Endothelial cell of umbilical vein (primary cell): Measurements from ENCODE around the gene MARK4. TPM values are rescaled to one million over a fixed set of nuclear protein-coding genes. Genes with fewer than 3 reads are reported as not detected.
"Not testable (repeated sequence)": the region's sequence is repeated elsewhere in the genome, so short reads cannot be mapped to it uniquely, and the experiment has no call there.

Experiments used
- BruUV-seq: library from RNA; stranded (reverse); fragments of 400-500 nt; replicated peaks from 2 replicates; lab custom pipeline; 2021; lab: Mats Ljungman, UMichigan
- CTCF ChIA-PET: fragments of 300-600, 350-600 bp; sonication (Branson Sonifier 250); formaldehyde crosslinking; loops from one replicate; lab custom pipeline; 2021; ENCODE audit warnings: antibody characterized with exemption, inconsistent platforms; lab: Charles Lee
- POLR2A ChIA-PET: fragments of 300-600, 350-600 bp; sonication (Branson Sonifier 250); formaldehyde crosslinking; loops from one replicate; lab custom pipeline; 2021; ENCODE audit warnings: antibody characterized with exemption, inconsistent platforms; lab: Charles Lee
- DNase-seq: peaks from one replicate; pipeline ENCODE4 v3.0.0-alpha.2; 2011; ENCODE audit warnings: low read depth, low spot score
- FAIRE-seq: peaks from 2 replicates; lab custom pipeline; 2011; peaks lifted over from hg19 to GRCh38; lab: Jason Lieb, UNC
- H2AFZ ChIP-seq: 2 replicates; pipeline ENCODE4 v1.6.0; 2012; ENCODE audit warnings: low read depth, low read length, control low read depth, inconsistent platforms
- H3K27ac ChIP-seq: 2 replicates; pipeline ENCODE4 v1.5.1; 2011; ENCODE audit warnings: low read depth, mild to moderate bottlenecking, control low read depth, low read length, moderate library complexity; ENCODE audit not compliant: insufficient read depth
- H3K27me3 ChIP-seq, 2 experiments: 2 replicates each; pipeline versions ENCODE4 v1.6.0 to v1.6.1; 2011; ENCODE audit warnings: low read length in 2 of 2, mixed read lengths in 1 of 2; ENCODE audit not compliant: control insufficient read depth in 2 of 2, insufficient read depth in 2 of 2
- H3K36me3 ChIP-seq, 2 experiments: 2 replicates in 1 of 2; 3 replicates in 1 of 2; pipeline ENCODE4 v1.5.1; 2011; ENCODE audit warnings: low read length in 2 of 2, mild to moderate bottlenecking in 1 of 2, moderate library complexity in 1 of 2; ENCODE audit not compliant: control insufficient read depth in 2 of 2, insufficient read depth in 2 of 2; ENCODE audit errors: extremely low read depth in 1 of 2
- H3K4me1 ChIP-seq: 3 replicates; pipeline ENCODE4 v1.5.1; 2011; ENCODE audit warnings: mild to moderate bottlenecking, low read length; ENCODE audit not compliant: control insufficient read depth, insufficient read depth; ENCODE audit errors: extremely low read depth
- H3K4me2 ChIP-seq: 2 replicates; pipeline ENCODE4 v1.6.1; 2011; ENCODE audit warnings: low read length, control low read depth, mixed read lengths; ENCODE audit not compliant: insufficient read depth
- H3K4me3 ChIP-seq, 3 experiments: fragments of 200-600 bp in 1 of 3; sonication (generic), shearing (Covaris generic) in 1 of 3; replicated peaks in 1 of 3; 2 replicates each; pipeline ENCODE4 v1.5.1; 2011 to 2016; ENCODE audit warnings: control low read depth in 3 of 3, low read length in 3 of 3, mild to moderate bottlenecking in 2 of 3, inconsistent platforms in 1 of 3, low read depth in 1 of 3, moderate library complexity in 1 of 3; ENCODE audit not compliant: insufficient read depth in 1 of 3
- H3K79me2 ChIP-seq: 2 replicates; pipeline ENCODE4 v1.6.0; 2012; ENCODE audit warnings: low read length, inconsistent platforms; ENCODE audit not compliant: control insufficient read depth, insufficient read depth
- H3K9ac ChIP-seq: replicated peaks from 2 replicates; pipeline ENCODE3; 2011; ENCODE audit warnings: low read length, control low read depth; ENCODE audit not compliant: insufficient read depth; ENCODE audit errors: extremely low read depth
- H3K9me1 ChIP-seq: replicated peaks from 3 replicates; pipeline ENCODE4 v1.6.0; 2011; ENCODE audit warnings: mild to moderate bottlenecking, low read length; ENCODE audit not compliant: control insufficient read depth, insufficient read depth; ENCODE audit errors: extremely low read depth
- H3K9me3 ChIP-seq: replicated peaks from 2 replicates; pipeline ENCODE4 v1.5.1; 2012; ENCODE audit warnings: low read length, inconsistent platforms; ENCODE audit not compliant: control insufficient read depth, insufficient read depth
- H4K20me1 ChIP-seq: replicated peaks from 2 replicates; pipeline ENCODE3; 2011; ENCODE audit warnings: mild to moderate bottlenecking, low read length; ENCODE audit not compliant: control insufficient read depth, insufficient read depth; ENCODE audit errors: extremely low read depth
- EZH2 ChIP-seq: IDR thresholded peaks from 2 replicates; pipeline ENCODE4 v1.6.1; 2012; ENCODE audit warnings: borderline replicate concordance, low read depth, mild to moderate bottlenecking, moderate library complexity, low read length, inconsistent platforms; ENCODE audit not compliant: severe bottlenecking
- FOS ChIP-seq: IDR thresholded peaks from 2 replicates; pipeline ENCODE4 v1.6.1; 2011; ENCODE audit warnings: mild to moderate bottlenecking, low read length, moderate library complexity, borderline replicate concordance; ENCODE audit not compliant: insufficient read depth
- GATA2 ChIP-seq: IDR thresholded peaks from 2 replicates; pipeline ENCODE4 v1.7.0; 2011; ENCODE audit warnings: low read depth, mild to moderate bottlenecking, moderate library complexity, mixed read lengths, low read length; ENCODE audit not compliant: insufficient read length, insufficient read depth
- JUN ChIP-seq: IDR thresholded peaks from 2 replicates; pipeline ENCODE4 v1.6.1; 2011; ENCODE audit warnings: borderline replicate concordance, low read depth; ENCODE audit not compliant: insufficient read length, insufficient read depth
- POLR2A ChIP-seq: IDR thresholded peaks from 2 replicates; pipeline ENCODE4 v1.6.1; 2012; ENCODE audit warnings: low read depth, mild to moderate bottlenecking, control low read depth, low read length
- POLR2AphosphoS5 ChIP-seq: IDR thresholded peaks from 2 replicates; pipeline ENCODE4 v1.6.1; 2012; ENCODE audit warnings: low read depth, mild to moderate bottlenecking, control low read depth, low read length, moderate library complexity; ENCODE audit not compliant: insufficient read depth
- dilution Hi-C: fragments of 300-500 bp; cut with MboI; formaldehyde crosslinking; loops from one replicate; pipeline ENCODE4 v1.15.0; 2019; ENCODE audit warnings: low sequenced_read_pairs; ENCODE audit not compliant: extremely low pct_ligation_motif_present
- intact Hi-C: fragments of 100-400 bp; cut with micrococcal nuclease; formaldehyde crosslinking; loops from one replicate; pipeline ENCODE4 v1.10.0; 2022
- polyA plus RNA-seq, 4 experiments: library from polyadenylated mRNA; depleted of rRNA in 3 of 4; stranded (reverse) in 3 of 4; unstranded in 1 of 4; fragments of >200 nt; gene quantifications; 2 replicates each; pipeline versions ENCODE4 v1.2.1 to v1.2.3, GENCODE V29; 2011 to 2012; ENCODE audit warnings: missing spikeins in 1 of 4
- total RNA-seq: library from RNA; stranded (reverse); gene quantifications from 2 replicates; pipeline ENCODE4 v1.2.3, GENCODE V29; 2021
- TF ChIP-seq, protein P1 (sequence below), 2 donors: IDR thresholded peaks; 1 replicate in 1 of 2; 2 replicates in 1 of 2; pipeline ENCODE4 v1.5.1; 2011; ENCODE audit warnings: low read length in 2 of 2, mild to moderate bottlenecking in 2 of 2, moderate library complexity in 2 of 2, control low read depth in 1 of 2, inconsistent platforms in 1 of 2, low read depth in 1 of 2; ENCODE audit not compliant: insufficient read depth in 1 of 2; ENCODE audit errors: extremely low read depth in 1 of 2

MARK4 gene
- total and polyA plus RNA-seq, 2 donors (not counting 3 experiments of a cell fraction or from before 2014, with no cell fraction given) = 13.9 to 51.6 TPM

DNA sequence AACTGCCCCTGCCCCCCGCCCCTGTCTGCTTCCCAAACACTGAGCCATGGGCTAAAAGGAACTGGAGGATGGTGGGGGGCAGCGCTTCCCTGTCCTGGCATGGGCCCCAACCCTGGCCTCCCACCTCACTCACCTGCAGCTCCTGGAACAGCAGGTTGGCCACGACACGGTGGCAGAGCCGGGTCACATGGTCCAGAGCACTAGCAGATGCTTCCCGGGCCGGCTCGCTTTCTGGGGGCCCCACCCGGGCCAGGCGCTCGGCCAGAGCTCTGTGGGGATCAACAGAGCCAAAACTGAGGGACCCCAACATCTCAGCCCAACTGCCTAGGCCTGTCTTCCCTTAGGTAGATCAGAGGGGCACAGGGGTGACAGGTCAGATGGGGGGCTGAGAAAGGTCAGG is 26.4 kb upstream of the MARK4 start:
- TF ChIP-seq GATA2 (no peak), POLR2A (no peak), POLR2AphosphoS5 (no peak), JUN (no peak), FOS (no peak), EZH2 (no peak)
- TF ChIP-seq, protein P1, sequence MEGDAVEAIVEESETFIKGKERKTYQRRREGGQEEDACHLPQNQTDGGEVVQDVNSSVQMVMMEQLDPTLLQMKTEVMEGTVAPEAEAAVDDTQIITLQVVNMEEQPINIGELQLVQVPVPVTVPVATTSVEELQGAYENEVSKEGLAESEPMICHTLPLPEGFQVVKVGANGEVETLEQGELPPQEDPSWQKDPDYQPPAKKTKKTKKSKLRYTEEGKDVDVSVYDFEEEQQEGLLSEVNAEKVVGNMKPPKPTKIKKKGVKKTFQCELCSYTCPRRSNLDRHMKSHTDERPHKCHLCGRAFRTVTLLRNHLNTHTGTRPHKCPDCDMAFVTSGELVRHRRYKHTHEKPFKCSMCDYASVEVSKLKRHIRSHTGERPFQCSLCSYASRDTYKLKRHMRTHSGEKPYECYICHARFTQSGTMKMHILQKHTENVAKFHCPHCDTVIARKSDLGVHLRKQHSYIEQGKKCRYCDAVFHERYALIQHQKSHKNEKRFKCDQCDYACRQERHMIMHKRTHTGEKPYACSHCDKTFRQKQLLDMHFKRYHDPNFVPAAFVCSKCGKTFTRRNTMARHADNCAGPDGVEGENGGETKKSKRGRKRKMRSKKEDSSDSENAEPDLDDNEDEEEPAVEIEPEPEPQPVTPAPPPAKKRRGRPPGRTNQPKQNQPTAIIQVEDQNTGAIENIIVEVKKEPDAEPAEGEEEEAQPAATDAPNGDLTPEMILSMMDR (IDR thresholded peaks at IDR 0.05; ENCODE audit: extremely low read depth in 1 of 2, insufficient read depth in 1 of 2, low read depth in 1 of 2, low read length in 2 of 2) = no peak

DNA sequence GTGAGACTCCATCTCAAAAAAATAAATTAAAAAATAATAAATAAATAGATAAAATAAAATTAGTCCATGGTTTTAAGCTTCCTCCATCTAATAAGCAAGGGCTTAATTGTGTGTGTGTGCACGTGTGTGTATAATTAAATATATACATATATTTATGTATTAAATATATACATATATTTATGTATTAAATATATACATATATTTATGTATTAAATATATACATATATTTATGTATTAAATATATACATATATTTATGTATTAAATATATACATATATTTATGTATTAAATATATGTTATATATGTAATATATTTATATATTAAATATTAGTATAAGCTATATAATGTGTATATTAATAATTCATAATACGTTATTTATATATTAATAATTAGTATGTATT is 22.0 kb upstream of the MARK4 start:
- POLR2A ChIA-PET, DNase-seq, H3K27ac ChIP-seq, H2AFZ ChIP-seq, H3K36me3 ChIP-seq, H4K20me1 ChIP-seq, intact Hi-C loops, H3K9me1 ChIP-seq, H3K9ac ChIP-seq, H3K4me1 ChIP-seq, H3K4me2 ChIP-seq, H3K4me3 ChIP-seq, H3K27me3 ChIP-seq, FAIRE-seq, BruUV-seq, dilution Hi-C loops, H3K9me3 ChIP-seq, H3K79me2 ChIP-seq: not testable (repeated sequence)
- CTCF ChIA-PET = interaction anchor here (0.8 to 1.4 kb wide), 4 partner anchors 13 to 29 kb away, joined by 3 to 6 read pairs (median 3); no protein-coding TSS in a partner anchor

More for the DNA sequence above, 26.4 kb upstream of the MARK4 start:
- CTCF ChIA-PET = interaction anchor here (1.3 kb wide), 1 partner anchor 24 kb away, joined by 3 read pairs; no protein-coding TSS in a partner anchor
- Histone ChIP-seq H3K79me2 (no peaks in the 10 kb centered on the region), H2AFZ (no peak overlapping the region), H4K20me1 (no peaks in the 10 kb centered on the region), H3K9me1 (no peaks in the 10 kb centered on the region), H3K9ac (no peak overlapping the region), H3K4me3 (no peak overlapping the region), H3K27ac (no peak overlapping the region), H3K36me3 (no peaks in the 10 kb centered on the region), H3K9me3 (no peaks in the 10 kb centered on the region), H3K4me2 (no peak overlapping the region), H3K4me1 (no peaks in the 10 kb centered on the region), H3K27me3 (no peaks in the 10 kb centered on the region)
- dilution Hi-C loops = no loop called here
- DNase-seq (no peak), FAIRE-seq (no peak)
- BruUV-seq = no TSS peak
- POLR2A ChIA-PET = no interaction called here
- intact Hi-C loops = no loop called here
